Ishikawa (cell line): Measurements from ENCODE around the gene NBL1.

Experiments used
- CEBPB ChIP-seq: IDR thresholded peaks from 2 replicates; pipeline ENCODE4 v1.6.1; 2012
- CREB1 ChIP-seq: IDR thresholded peaks from 2 replicates; pipeline ENCODE4 v1.6.1; 2012; ENCODE audit warnings: low read depth
- EGR1 ChIP-seq: IDR thresholded peaks from 2 replicates; pipeline ENCODE4 v1.6.1; 2012
- EP300 ChIP-seq: IDR thresholded peaks from 2 replicates; pipeline ENCODE4 v1.6.1; 2012; ENCODE audit warnings: borderline replicate concordance
- FOXM1 ChIP-seq: IDR thresholded peaks from 2 replicates; pipeline ENCODE4 v1.6.1; 2012; ENCODE audit warnings: low read depth, borderline replicate concordance
- NFIC ChIP-seq: IDR thresholded peaks from 2 replicates; pipeline ENCODE4 v1.6.1; 2012
- RAD21 ChIP-seq: IDR thresholded peaks from 2 replicates; pipeline ENCODE4 v1.6.1; 2012; ENCODE audit warnings: low read depth
- TAF1 ChIP-seq: IDR thresholded peaks from 2 replicates; pipeline ENCODE4 v1.6.1; 2012; ENCODE audit warnings: low read depth, mild to moderate bottlenecking
- TCF12 ChIP-seq: IDR thresholded peaks from 2 replicates; pipeline ENCODE4 v1.6.1; 2012; ENCODE audit warnings: low read depth
- TEAD4 ChIP-seq: IDR thresholded peaks from 2 replicates; pipeline ENCODE4 v1.6.1; 2012
- YY1 ChIP-seq: IDR thresholded peaks from 2 replicates; pipeline ENCODE4 v1.6.1; 2012; ENCODE audit warnings: low read depth
- ZBTB7A ChIP-seq: IDR thresholded peaks from 2 replicates; pipeline ENCODE4 v1.6.1; 2012; ENCODE audit warnings: low read depth
- TF ChIP-seq, protein P1 (sequence below): IDR thresholded peaks from 2 replicates; pipeline ENCODE4 v1.6.1; 2012
- TF ChIP-seq, protein P2 (sequence below): IDR thresholded peaks from 2 replicates; pipeline ENCODE4 v1.6.1; 2012
- TF ChIP-seq, protein P3 (sequence below): IDR thresholded peaks from 2 replicates; pipeline ENCODE4 v1.6.1; 2012; ENCODE audit warnings: low read depth, mild to moderate bottlenecking

NBL1 gene

DNA sequence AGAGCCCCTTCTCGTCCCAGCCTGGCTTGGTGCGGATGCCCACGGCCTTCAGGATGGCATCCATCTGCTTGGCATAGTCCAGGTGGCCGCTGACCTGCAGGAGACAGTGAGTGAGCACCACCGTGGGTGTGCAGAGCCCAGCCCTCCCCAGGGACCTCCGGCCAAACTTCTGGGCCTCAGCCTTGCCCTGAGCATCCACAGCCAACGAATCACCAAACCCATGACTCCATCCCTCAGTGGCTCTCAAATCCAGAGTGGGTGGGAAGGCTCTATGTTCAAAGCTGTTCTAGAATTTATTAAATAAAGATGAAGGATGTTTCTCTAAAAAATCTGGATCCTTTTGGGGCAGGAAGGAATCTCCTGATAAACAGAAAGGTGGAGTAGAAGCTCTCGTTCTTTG, 39.2 kb downstream of the NBL1 start:
- TF ChIP-seq, protein P1, sequence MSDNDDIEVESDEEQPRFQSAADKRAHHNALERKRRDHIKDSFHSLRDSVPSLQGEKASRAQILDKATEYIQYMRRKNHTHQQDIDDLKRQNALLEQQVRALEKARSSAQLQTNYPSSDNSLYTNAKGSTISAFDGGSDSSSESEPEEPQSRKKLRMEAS, result no peak
- TF ChIP-seq ZBTB7A (no peak), YY1 (no peak), TEAD4 (no peak), RAD21 (no peak), FOXM1 (no peak), TCF12 (no peak), CREB1 (no peak), EGR1 (no peak)
- TF ChIP-seq, protein P2, sequence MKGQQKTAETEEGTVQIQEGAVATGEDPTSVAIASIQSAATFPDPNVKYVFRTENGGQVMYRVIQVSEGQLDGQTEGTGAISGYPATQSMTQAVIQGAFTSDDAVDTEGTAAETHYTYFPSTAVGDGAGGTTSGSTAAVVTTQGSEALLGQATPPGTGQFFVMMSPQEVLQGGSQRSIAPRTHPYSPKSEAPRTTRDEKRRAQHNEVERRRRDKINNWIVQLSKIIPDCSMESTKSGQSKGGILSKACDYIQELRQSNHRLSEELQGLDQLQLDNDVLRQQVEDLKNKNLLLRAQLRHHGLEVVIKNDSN, result no peak

DNA sequence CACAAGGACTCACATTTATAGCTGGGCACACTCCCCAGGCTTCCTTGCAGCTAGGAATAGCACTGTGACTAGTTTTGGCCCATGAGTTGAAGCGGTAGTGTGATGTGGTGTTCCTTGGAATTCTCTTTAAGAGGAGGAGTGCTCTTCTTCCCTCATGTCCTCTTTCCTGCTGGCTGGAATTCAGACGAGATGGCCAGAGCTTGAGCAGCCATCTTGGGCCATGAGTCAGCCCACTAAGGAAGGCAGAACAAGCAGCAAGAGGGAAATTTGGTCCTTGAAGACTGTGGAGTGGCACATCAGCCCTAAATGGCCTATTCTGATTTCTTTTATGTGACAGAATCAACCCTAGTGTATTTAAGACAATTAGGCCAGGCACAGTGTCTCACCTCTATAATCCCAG, 40.6 kb downstream of the NBL1 start:
- TF ChIP-seq TEAD4 (no peak), CREB1 (no peak), TAF1 (no peak), ZBTB7A (no peak), FOXM1 (no peak), CEBPB (no peak), RAD21 (no peak), NFIC (no peak), EP300 (no peak), EGR1 (no peak), YY1 (no peak), TCF12 (no peak)
- TF ChIP-seq, protein P1, result no peak
- TF ChIP-seq, protein P2, result no peak

DNA sequence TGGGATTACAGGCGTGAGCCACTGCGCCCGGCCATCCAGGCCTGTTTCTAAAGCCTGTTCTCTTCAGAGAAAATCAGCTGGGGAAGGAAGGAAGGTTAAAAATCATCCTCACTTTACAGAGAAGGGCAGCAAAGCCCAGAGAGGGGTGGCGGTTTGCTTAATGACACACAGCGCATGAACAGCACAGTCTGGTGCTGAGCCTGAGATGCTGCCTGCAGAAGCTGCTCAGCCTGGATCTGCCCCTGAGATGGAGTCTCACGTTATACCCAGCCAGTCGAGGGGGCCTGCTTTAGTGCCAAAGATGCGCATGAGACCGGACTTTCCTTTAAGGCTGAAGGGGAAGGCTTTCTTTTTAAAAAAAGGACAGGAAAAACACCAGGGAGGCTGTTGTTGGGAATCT, 41.9 kb downstream of the NBL1 start:
- no peak for TF ChIP-seq NFIC
- no peak for TF ChIP-seq EGR1
- no peak for TF ChIP-seq RAD21
- no peak for TF ChIP-seq TCF12
- TF ChIP-seq, protein P3, sequence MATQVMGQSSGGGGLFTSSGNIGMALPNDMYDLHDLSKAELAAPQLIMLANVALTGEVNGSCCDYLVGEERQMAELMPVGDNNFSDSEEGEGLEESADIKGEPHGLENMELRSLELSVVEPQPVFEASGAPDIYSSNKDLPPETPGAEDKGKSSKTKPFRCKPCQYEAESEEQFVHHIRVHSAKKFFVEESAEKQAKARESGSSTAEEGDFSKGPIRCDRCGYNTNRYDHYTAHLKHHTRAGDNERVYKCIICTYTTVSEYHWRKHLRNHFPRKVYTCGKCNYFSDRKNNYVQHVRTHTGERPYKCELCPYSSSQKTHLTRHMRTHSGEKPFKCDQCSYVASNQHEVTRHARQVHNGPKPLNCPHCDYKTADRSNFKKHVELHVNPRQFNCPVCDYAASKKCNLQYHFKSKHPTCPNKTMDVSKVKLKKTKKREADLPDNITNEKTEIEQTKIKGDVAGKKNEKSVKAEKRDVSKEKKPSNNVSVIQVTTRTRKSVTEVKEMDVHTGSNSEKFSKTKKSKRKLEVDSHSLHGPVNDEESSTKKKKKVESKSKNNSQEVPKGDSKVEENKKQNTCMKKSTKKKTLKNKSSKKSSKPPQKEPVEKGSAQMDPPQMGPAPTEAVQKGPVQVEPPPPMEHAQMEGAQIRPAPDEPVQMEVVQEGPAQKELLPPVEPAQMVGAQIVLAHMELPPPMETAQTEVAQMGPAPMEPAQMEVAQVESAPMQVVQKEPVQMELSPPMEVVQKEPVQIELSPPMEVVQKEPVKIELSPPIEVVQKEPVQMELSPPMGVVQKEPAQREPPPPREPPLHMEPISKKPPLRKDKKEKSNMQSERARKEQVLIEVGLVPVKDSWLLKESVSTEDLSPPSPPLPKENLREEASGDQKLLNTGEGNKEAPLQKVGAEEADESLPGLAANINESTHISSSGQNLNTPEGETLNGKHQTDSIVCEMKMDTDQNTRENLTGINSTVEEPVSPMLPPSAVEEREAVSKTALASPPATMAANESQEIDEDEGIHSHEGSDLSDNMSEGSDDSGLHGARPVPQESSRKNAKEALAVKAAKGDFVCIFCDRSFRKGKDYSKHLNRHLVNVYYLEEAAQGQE, result no peak
- no peak for TF ChIP-seq ZBTB7A

DNA sequence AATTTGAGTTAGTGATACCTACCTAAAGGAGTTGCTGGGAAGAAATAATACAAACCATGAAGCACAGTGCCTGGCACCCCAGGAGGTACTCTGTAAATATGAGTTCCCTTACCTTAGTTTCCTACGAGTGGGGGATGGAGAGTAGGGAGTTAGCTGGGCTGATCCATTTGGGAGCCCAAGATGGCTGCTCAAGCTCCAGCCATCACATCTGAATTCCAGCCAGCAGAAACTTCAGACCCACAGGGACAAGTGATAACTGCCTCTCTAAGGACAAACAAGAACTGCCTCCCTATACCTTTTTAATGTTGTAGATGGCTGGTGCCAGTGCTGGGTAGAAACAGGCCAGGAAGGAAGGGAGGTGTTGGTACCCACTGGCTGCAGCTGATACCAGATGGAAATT, 43.3 kb downstream of the NBL1 start:
- TF ChIP-seq TEAD4 (no peak), YY1 (no peak), TAF1 (no peak), TCF12 (no peak), RAD21 (no peak)
- TF ChIP-seq, protein P1, result no peak
- TF ChIP-seq, protein P2, result no peak

DNA sequence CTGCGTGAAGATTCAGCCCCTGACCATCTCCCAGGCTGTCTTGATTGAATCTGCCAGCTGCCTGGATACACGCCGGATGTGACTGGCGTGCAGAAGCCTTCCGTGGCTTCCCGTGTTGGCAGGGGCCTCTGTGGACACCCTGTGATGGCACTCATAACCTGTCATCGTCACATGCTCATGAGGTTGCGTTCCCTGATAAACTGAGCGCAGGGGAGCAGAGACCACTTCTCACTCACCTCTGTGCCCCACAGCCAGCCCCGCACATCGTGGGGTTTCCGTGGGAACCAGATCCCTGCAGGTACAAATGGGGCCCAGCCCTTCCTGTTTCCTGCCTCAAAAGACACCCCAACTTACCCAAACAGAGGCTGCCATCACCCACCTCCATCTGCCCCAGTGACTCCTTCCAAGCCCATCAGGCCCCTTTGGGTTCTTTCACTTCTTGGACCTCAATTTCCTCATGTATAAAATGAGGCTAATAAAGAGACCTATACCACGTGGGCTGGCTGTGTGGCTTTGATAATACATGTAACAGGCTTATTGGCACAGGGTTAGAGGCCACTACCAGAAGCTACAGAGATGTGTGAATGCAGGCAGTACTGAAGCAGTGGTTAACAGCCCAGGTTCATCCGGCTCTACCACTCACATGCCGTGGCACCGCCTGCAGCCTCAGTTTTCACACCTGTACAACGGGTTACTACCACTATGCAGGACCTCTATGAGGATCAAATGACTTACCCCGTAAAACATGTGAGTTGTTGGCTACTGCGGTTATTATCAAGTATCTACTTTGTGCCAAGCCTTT, 44.1 kb downstream of the NBL1 start:
- TF ChIP-seq, protein P3, result no peak
- TF ChIP-seq FOXM1 (no peak), NFIC (no peak), RAD21 (no peak), EGR1 (no peak), CREB1 (no peak), TAF1 (no peak), EP300 (no peak), TCF12 (no peak), CEBPB (no peak), ZBTB7A (no peak), YY1 (no peak), TEAD4 (no peak)
- TF ChIP-seq, protein P2, result no peak
- TF ChIP-seq, protein P1, result no peak
